HEK293 (cell line): ENCODE data around the gene GJB5.

ENCODE experiments used
- CTCF ChIP-seq: fragments of 450-650 bp; formaldehyde crosslinking; IDR thresholded peaks from 2 replicates; pipeline ENCODE4 v1.5.1; 2016; ENCODE audit warnings: missing biosample characterization, missing genetic modification characterization
- REST ChIP-seq: fragments of 450-650 bp; formaldehyde crosslinking; IDR thresholded peaks from 2 replicates; pipeline ENCODE4 v1.5.1; 2016; ENCODE audit warnings: missing biosample characterization, missing genetic modification characterization
- YY1 ChIP-seq: fragments of 450-650 bp; formaldehyde crosslinking; IDR thresholded peaks from 2 replicates; pipeline ENCODE4 v1.5.1; 2018; ENCODE audit warnings: missing biosample characterization, missing genetic modification characterization
- ZBTB21 ChIP-seq: fragments of 450-650 bp; formaldehyde crosslinking; IDR thresholded peaks from 2 replicates; pipeline ENCODE4 v1.5.1; 2017; ENCODE audit warnings: missing biosample characterization, missing genetic modification characterization
- ZNF146 ChIP-seq: fragments of 450-650 bp; formaldehyde crosslinking; IDR thresholded peaks from 2 replicates; pipeline ENCODE4 v1.5.1; 2016; ENCODE audit warnings: missing biosample characterization, missing genetic modification characterization
- ZNF843 ChIP-seq: fragments of 450-650 bp; formaldehyde crosslinking; IDR thresholded peaks from 2 replicates; pipeline ENCODE4 v1.5.1; 2016; ENCODE audit warnings: missing biosample characterization, missing genetic modification characterization

- no peak for TF ChIP-seq CTCF (tag by site-specific recombination)
- no peak for TF ChIP-seq ZNF843
- no peak for TF ChIP-seq ZBTB21 (tag by site-specific recombination)
- no peak for TF ChIP-seq REST (tag by site-specific recombination)
- no peak for TF ChIP-seq ZNF146 (tag by site-specific recombination)
- TF ChIP-seq YY1 (tag by site-specific recombination): no peak
Observed at GRCh38 chr1:34758751-34759150, 3.9 kb downstream of the GJB5 start.
